Stimulated activated naive CD4-positive, alpha-beta T cell (primary cell): ENCODE measurements around the gene PGRMC2.

Experiments
- DNase-seq, 6 experiments: peaks; one replicate each; lab custom pipeline; 2025; lab: John Stamatoyannopoulos, UW

Gene PGRMC2

DNA sequence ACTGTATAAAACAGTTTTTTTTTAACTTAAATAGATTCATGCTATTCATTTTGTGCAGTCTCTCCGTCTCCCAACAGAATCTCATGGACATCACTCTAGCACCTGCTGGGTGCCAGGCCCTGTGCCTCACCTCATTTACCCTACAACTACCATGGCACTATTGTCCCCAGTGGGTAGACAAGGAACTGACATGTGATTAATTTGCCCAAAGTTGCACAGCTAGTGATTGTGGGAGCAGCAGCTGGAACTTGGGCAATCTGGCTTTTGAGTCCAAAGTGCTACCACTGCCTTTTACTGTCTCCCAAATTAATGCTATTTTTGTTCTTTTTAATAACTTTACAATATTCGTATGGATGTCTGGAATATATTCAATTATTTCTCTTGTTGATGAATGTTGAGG is 11.2 kb upstream of the PGRMC2 start:
- no peak for DNase-seq

DNA sequence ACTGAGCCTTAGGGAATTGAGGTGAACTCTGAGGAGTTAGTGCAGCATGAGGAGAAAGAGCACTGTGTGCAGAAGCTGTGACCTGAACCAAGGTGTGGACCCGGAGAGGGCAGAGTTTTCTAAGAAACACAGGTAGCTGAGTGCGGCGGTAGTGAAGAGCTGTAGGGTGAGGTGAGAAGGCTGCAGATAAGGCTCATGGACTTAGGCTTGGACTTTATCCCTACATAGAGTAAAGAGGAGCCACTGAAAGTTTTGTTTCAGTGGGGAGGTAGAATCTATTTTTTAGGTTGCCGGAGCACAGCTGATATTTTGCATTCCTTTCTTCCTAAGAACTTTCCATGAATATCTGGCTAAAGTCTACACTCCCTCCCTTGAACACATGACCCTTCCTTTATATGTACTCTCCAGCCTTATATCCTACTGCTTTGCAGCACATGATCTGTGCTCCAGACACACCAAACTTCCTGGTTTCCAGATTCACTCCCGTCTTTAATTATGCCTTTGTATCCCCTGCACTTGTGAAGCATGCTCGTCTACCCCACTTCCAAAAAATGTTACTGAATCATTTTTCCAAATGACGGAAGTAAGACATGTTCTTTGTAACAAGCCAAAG is 10.6 kb upstream of the PGRMC2 start:
- no peak for DNase-seq

DNA sequence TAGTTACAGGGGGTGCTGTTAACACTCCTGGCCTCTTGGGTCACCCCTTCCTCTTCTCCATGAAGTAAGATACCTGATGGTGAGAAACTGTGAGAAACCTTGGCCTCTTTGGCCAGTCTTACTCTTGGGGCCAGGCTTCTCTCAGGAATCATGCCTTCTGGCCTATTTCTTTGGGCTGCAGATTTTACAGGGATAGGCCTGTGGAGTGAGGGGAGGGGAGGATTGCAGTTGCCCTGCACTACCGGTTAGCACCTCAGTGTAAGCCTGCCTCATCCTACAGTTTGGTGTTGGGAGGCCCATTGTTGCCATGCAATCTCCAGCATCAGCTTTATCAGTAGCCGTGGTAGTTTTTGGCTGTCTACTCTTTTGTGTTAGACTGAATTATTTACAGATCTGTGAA is 7.6 kb upstream of the PGRMC2 start:
- no peak for DNase-seq

DNA sequence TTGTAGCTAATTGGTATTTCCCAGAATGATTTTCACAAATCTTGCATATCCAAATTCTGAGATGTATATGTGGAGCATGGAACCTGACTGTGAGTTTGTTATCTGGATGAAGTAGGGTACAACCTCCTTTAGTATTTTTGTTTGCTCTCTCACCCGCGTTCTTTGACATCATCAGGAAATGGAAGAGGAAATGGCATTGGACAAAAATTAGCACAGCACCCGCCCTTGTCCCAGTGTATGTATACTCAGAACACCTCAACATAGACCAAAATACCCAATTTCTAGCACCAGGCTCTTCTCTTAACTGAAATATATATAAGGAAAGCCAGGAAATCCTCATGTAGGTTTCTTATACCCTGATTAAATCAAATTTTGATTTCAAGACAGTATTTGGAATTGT is 6.9 kb upstream of the PGRMC2 start:
- DNase-seq: no peak

DNA sequence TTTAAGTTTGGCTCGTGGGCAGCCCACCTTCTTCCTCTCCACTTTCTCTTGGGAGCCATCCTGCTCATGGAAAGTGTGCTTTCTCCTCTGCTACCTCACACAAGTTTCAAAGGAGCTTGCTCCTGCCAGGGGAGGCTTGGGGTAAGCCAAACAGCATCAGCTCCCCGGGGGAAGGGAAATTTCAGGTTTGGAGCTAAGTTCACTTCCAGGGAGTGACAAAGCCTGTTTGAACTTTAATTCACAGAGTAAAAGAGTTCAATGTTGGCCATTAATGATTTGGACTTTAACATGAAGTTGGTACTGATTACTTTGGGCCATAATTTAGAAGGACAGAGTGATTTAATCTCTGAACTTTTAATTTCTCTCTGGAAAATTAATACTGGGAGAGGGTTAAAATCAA is 4.7 kb upstream of the PGRMC2 start:
- no peak for DNase-seq

DNA sequence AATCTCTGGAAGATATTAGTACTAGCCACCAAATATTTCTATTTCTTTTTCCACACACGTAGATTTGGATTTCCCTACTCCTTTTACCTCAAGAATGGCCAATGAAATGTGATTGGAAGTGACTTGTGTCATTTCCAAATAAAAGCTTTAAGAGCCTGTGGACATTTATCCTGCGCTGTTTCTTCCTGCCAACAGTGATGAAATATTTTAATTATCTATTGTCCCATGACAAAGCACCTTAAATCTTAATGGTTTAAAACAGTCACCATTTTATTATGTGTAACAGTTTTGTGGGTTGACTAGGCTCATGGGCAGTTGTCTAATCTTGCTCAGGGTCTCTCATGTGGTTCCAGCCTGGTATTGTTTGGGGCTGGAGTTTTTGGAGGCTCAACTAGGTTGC is 3.5 kb upstream of the PGRMC2 start:
- no peak for DNase-seq

DNA sequence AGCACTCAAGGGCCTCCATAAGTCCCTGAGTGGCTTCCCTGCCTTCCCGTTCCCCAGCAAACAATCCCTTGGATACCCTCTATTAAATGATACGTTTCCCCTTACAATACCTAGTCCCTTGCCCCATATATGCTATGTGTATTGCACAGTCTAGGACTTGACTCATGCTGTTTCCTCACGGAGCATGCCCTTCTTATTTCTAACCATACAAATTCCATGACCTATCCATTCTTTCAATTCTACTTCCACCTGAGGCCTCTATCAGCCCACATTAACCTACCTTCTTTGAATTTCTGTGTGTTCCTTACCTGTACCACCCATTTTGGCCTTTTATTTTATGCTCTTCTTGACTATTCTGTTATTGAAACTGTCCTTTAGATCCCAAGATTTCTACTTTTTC is 2.9 kb upstream of the PGRMC2 start:
- no peak for DNase-seq

DNA sequence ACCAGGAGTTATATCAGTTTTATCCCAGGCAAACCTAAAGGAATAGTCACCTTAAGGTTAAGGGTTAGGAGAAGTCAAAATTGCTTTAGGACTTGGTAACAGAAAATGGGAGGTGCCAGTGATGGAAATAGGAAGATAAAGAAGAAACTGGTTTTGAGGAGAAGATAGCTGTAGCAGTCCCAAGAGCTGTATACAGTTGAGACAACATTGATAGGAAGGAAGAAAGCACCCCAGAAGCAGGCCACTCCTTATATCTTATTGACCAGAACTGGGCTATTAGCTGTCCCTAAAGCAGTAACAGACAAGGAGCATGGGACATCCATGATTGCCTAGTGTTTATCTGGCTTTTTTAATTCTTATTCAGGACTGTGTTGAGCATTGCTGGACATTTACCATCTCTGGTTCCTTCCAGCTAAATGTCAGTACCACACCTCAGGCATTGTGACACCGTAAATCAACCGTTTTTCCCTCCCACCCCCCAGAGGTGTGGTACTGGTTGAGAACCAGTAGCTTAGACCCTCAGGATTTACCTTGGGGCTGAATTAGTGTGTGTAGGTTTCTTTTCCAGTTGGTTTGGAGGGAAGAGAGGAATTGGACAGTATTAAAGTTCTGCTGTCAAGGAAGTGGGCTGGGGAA is 2.0 kb upstream of the PGRMC2 start:
- no peak for DNase-seq

DNA sequence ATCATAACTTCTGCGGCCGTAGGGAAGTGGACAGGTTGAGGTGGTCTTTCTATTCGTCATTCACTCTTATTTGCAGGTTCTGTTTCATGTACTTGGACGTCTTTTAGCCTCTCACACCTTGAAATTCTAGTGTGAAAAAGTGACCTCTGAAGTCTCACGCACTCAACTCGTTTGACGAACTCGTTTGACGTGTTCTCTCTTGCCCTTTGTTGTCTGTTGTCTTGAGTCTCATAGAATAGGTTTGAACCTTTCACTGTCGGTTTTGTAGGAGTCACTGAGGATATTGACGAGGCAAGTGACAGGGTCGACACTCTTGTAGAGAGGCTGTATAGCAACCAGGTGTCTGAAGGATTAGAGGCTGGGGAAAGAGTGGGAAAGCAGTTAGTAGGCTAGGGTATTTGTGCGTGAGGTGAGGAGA is 1.1 kb upstream of the PGRMC2 start:
- peak; percentile 31 to 90 (median 60) for DNase-seq

DNA sequence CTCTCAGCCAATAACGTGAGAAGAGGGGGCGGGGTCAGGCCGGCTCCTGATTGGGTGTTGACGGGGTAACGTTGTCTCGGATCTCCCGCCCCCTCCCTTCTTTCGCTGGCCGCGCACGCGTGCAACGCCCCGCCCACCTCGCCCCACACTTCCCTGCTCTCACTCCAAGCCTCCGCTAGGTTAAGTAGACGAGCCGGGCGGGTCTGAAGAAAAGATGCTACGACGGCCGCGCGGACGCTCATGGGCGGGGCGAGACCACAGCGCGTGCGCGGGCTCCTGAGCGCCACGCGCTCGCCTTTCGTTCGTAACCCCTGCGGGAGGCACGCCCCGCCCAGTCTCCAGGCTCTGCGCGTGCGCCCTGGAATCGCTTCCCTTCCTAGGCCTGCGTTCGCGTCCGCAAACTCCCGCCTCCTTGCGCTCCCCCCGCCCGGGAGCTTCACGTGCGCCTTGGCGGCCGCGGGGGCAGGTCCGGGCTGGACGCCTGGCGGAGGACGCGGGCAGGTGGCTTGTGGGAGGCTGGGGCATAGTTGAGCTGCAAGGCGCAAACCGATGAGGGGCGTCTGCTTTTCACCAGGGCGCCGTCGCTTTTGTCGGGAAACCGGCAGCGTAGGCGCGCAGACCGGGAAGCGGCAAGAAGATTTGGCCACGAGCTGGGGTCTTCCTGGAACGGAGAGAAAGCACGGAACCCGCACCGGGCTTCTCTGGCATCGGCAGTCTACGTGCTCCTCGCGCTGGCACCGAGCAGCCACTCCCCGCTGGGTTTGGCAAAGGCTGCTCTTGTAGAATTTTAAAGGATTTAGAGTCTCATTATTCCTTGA is 467 bp upstream of the PGRMC2 start:
- DNase-seq: peak; percentile 97 to 100 (median 99)

DNA sequence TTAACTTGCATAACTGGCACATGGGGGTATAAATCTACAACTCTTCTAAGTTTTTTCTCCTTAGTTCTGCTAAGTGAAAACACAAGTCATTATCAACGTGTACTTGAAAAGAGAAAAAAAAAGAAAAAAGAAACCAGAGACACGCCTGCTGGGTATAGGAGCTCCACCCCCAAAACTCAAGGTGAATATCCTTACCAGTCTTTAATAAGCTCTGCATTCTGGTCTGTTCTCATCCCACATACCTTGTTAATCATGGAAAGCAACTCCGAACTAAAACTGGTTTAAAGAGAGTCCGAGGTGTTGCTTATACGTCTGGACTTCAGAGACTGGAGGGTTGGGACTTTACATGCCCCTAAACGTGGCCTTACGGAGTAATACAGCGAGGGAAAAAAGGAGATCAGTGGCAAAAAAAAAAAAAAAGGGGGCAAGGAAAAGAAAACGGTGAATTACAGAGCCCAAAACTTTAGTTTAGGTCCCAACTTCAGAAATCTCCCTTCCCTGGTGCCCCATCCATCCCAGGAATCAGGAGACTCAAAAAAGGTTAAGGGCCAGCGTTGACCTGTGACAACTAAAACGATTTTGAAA is 1.0 kb downstream of the PGRMC2 start:
- DNase-seq: peak in 5 of 6 experiments; percentile 1 to 67 (median 51)

DNA sequence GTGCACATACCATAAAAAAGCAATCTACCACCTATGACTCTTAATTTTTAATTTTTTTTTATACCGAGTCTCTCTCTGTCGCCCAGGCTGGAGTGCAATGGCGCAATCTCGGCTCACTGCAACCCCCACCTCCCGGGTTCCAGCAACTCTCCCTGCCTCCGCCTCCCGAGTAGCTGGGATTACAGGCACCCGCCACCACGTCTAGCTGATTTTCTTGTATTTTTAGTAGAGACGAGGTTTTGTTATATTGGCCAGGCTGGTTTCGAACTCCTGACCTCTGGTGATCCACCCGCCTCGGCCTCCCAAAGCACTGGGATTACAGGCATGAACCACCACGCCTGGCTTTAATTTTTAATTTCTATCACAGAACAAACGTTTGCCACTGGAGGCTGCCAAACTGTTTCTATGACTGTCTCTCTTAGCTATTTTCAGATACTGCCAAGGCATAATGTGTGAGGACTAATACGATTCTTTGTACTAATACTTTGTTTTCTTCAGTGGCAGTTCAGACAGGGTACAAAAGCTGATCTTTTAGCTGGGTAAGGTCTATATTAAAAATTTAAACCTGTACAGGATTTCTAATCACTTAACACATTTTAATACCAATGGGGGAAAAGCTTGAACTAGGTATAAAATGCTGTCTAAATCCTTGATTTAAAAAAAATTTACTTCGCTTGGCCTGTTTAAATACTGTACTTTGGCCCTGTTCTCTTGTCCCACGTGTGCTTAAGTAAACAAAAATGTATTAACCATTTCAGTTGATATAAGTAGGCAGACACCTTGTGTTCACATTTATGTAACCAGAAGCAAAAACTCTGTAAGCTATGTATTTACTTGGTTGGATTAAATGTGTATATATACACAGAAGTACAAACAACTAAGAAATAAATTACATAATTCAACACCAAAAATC is 2.3 kb downstream of the PGRMC2 start:
- no peak for DNase-seq

DNA sequence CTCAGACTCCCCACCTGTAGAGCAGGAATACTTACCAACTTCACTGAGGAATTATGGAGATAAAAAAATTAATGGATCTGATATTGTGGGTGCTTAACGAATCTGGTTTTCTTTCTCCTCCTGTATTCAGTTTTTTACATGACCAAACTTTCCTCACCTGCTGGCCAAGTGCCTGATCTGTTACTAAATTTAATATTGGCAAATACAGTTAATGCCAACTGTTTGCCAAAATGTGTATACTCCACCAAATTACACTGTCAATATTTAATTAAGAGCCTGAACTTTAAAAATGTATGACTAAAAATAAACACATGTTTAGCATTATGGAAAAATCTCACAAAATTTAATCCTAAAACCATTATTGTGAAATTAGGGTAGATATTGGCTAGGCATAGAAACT is 3.3 kb downstream of the PGRMC2 start:
- no peak for DNase-seq

DNA sequence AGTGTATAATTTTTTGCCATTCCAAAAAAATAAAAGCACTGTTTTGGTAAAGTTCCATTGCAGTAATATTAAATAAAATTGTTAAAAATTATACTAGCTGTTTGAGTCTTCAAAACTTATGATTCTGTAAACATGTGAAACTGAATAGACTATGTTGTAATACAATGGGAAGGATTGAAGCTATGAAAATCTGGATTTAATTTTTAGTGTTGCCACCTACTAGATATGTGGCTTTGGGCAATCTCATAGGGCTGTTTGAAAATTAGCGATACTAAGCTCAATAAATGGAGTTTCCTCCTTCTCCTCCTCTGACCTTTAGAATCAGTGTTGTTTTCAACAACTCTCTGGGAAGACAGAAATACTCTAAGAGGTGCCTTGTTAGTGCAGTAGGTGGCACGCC is 4.5 kb downstream of the PGRMC2 start:
- DNase-seq: no peak

DNA sequence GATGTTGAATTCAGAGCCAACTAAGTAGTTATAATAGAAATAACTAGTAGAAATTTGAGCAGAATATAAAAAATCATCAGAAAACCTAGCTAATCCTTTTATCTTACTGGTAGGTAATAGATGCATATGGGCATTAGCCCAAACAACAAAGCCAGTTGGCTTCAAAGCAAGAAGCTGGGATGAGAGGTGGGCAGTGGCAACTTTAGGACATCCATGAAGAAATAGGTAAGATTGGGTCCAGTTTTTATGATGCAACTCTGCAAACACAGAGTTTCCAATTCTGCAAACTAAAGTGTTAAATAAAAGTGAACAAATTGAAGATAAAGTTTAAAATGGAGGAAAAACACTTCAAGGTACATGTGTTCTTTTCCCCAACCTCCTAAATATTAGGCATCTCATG is 5.1 kb downstream of the PGRMC2 start:
- DNase-seq: no peak

DNA sequence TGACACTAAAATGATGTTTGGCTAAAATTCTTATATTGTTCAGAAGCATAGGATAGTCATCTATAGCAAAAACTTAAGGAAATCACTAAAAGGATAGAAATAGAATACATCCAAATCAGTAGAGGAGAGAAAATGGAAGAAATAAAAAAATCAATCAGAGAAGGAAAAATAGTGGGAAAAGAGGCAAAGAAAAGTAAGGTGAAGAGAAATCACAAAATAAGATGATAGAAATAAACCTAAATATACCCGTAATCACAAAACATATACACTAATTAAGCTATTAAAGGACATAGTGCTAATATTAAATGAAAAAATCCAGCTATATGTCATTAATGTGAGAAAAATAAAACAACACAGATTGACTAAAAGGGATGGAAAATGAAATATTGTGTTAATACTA is 6.3 kb downstream of the PGRMC2 start:
- DNase-seq: no peak

DNA sequence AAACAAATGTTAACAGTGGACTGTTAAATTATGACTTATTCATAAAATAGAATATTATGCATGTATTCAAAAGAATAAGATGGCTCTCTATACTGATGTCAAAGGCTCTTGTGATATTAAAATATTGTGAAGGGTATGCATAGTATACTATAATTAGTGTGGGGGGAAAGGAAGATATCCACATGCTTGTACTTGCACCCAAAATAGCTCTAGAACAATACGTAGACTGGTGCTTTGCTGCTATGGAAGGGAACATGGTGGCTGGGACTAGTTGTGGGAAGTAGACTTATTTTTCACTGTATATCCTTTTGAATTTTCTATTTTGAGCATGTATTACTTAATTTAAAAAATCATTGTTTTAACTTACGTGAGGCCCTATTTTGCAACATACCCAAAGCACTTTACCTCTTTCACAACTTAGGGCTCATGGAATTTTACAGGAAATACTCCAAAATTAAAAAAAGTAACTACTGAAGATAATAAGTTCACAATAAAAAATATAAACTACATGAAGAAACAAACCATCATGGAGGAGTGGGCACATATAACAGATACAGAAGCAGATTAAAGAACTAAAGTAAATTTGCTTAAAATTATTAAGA is 7.9 kb downstream of the PGRMC2 start:
- no peak for DNase-seq

DNA sequence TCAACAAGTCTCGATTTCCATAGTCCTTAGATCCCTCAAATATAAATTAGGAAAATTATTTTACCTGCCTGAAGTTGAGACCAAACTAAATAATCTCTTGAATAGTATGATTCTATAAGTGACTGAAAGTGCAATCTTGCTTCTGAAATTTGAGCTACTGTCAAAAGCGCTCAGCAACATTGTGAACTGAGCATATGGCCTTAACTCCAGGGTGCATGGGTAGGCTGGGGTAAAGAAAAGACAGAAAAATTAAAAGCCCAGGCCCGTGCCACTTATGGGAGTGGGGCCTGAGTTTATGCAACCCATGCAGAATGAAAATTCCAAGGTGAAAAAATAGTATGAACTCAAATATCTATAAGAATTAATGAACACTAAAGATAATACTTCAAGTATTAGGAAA is 9.8 kb downstream of the PGRMC2 start:
- DNase-seq: no peak

DNA sequence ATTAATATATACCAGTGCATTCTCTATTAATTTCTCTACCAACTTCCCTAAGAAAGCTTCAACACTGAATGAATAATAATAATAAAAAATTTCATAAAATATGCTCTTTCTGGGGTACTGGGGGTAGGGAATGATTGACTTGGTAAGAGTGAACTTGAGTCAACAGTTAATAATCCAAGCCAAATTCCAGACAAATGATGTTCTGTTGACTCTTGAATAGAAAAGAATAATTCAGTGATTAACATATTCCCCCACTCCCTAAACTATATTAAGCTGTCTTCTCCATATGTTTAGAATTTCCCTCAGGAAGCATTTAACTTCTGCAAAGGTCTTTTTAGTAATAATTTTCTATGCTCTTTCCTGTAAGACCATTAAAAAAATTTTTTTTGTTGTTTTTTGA is 12.3 kb downstream of the PGRMC2 start:
- DNase-seq: no peak

DNA sequence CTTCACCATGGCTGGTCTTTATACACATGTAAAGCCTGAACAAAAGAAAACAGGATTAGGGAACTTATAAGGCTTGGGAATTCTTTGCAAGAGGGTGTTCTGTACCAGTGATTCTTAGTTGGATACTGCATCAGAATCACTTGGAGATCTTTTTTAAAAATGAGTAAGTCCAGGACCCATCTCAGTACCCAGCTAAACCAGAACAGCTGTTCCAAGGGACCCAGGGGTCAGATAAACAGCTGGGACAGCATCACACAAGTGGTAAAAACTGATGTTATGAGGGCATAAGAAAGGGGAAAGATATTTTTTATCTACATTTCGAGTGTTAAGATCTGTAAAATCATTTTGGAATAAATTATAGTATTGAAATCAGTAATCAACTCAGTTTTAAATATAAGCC is 16.1 kb downstream of the PGRMC2 start:
- no peak for DNase-seq

DNA sequence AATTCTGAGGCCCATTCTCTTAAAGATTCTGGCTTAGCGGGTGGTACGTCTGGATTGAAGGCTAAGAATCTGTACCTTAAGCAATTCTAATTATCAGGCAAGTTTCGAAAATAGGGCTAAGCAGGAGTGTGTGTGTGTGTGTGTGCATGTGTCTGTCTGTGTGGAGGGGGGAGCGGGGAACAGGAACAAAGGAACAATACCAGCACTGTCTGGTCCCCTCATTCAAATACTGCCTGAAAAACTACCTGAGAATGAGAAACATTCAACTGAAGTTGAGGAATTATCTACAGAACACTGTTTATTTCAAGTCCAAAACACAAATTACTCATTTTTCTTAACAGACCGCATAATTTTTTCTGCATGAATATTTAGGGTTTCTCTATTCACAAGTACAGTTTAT is 18.6 kb downstream of the PGRMC2 start:
- DNase-seq: no peak

DNA sequence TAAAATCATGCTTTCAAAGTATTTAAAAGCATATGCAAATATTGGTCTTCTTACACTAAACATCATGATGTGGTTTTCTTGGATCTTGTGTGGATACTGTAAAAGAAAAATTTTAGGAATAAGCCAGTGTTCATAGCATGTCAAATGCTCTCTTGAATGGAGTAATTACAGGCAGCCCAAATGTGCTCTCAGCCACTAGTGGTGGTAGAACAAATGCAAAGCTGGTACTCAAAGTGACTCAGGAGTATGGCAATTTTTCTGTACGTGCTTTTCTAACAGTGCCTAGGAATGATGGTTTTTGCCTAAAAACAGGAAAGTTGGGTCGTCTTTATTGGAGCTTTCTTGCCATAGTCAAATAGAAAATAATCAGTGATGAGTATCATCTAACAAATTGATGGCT is 19.9 kb downstream of the PGRMC2 start:
- DNase-seq: no peak
